Ramos (cell line): ENCODE data around the gene BBLN.

ENCODE experiments used
- in situ Hi-C: fragments of 300-500 bp; cut with MboI; formaldehyde crosslinking; loops from one replicate; pipeline ENCODE4 v1.14.3; 2022; ENCODE audit warnings: low sequenced_read_pairs; ENCODE audit not compliant: unreplicated experiment

The BBLN gene

GRCh38 chr9:128206916-128207910 is 47.1 kb downstream of the BBLN start:
- in situ Hi-C loops: no loop called here

- in situ Hi-C loops: no loop called here
These were observed 48.3 kb downstream of the BBLN start for GRCh38 chr9:128208386-128208785.

GRCh38 chr9:128208946-128209669 is 49.0 kb downstream of the BBLN start:
- in situ Hi-C loops: no loop called here

GRCh38 chr9:128211186-128211980 is 51.3 kb downstream of the BBLN start:
- in situ Hi-C loops: no loop called here

- in situ Hi-C loops: no loop called here
These were observed 51.9 kb downstream of the BBLN start for GRCh38 chr9:128211981-128212281.
